PC-3 (cell line): Measurements from ENCODE around the gene SIK1. TPM values are rescaled to one million over a fixed set of nuclear protein-coding genes. Genes with fewer than 3 reads are reported as not detected.
"Not testable (repeated sequence)": the region's sequence is repeated elsewhere in the genome, so short reads cannot be mapped to it uniquely, and the experiment has no call there.

ENCODE experiments used
- ATAC-seq: fragments of 200-7000 bp; cut with Tn5 transposase; 2 replicates; pipeline ENCODE4 v1.9.1; 2020; ENCODE audit warnings: mild to moderate bottlenecking, moderate library complexity
- BruUV-seq: library from RNA; stranded (reverse); fragments of 400-500 nt; replicated peaks from 2 replicates; lab custom pipeline; 2021; lab: Mats Ljungman, UMichigan
- CTCF ChIA-PET: fragments of 300-600 bp; sonication (Branson Sonifier 250); formaldehyde crosslinking; loops from one replicate; lab custom pipeline; 2022; ENCODE audit warnings: antibody characterized with exemption; lab: Charles Lee
- POLR2A ChIA-PET: fragments of 300-600 bp; sonication (Branson Sonifier 250); formaldehyde crosslinking; loops from one replicate; lab custom pipeline; 2022; ENCODE audit warnings: antibody characterized with exemption; ENCODE audit not compliant: unreplicated experiment; lab: Charles Lee
- DNase-seq: peaks from one replicate; pipeline ENCODE4 v3.0.0-alpha.2; 2015
- H2AFZ ChIP-seq: fragments of 300-600 bp; sonication (generic); 2 replicates; pipeline ENCODE4 v1.6.0; 2016; ENCODE audit warnings: antibody characterized with exemption, low read length
- H3F3A ChIP-seq: fragments of 300-600 bp; sonication (generic); one replicate; pipeline ENCODE4 v1.6.0; 2017; ENCODE audit warnings: antibody characterized with exemption, low read length, control low read depth, mild to moderate bottlenecking; ENCODE audit not compliant: unreplicated experiment
- H3K27ac ChIP-seq: fragments of 300-600 bp; sonication (generic); 2 replicates; pipeline ENCODE4 v1.5.1; 2016; ENCODE audit warnings: mild to moderate bottlenecking, low read length
- H3K27me3 ChIP-seq: fragments of 300-600 bp; sonication (generic); 2 replicates; pipeline ENCODE4 v1.6.1; 2016; ENCODE audit warnings: low read length, mixed read lengths
- H3K36me3 ChIP-seq: fragments of 300-600 bp; sonication (generic); 2 replicates; pipeline ENCODE4 v1.6.1; 2016; ENCODE audit warnings: low read depth, mixed run types, low read length, mixed read lengths
- H3K4me1 ChIP-seq: fragments of 300-600 bp; sonication (generic); 2 replicates; pipeline ENCODE4 v1.5.1; 2016; ENCODE audit warnings: low read length; ENCODE audit not compliant: insufficient read depth
- H3K4me2 ChIP-seq: fragments of 300-600 bp; sonication (generic); 2 replicates; pipeline ENCODE4 v1.6.0; 2016; ENCODE audit warnings: low read length
- H3K4me3 ChIP-seq: fragments of 300-600 bp; sonication (generic); 2 replicates; pipeline ENCODE4 v1.5.1; 2016; ENCODE audit warnings: mild to moderate bottlenecking, low read length, mixed read lengths
- H3K79me2 ChIP-seq: fragments of 300-600 bp; sonication (generic); 2 replicates; pipeline ENCODE4 v1.6.1; 2017; ENCODE audit warnings: low read length, mixed read lengths
- H3K9ac ChIP-seq: fragments of 300-600 bp; sonication (generic); 2 replicates; pipeline ENCODE4 v1.6.0; 2016; ENCODE audit warnings: mild to moderate bottlenecking, low read length
- H3K9me2 ChIP-seq: fragments of 300-600 bp; sonication (generic); replicated peaks from 2 replicates; pipeline ENCODE4 v1.6.1; 2016; ENCODE audit warnings: mixed run types, low read length, mixed read lengths
- H3K9me3 ChIP-seq: fragments of 300-600 bp; sonication (generic); 2 replicates; pipeline ENCODE4 v1.6.1; 2016; ENCODE audit warnings: low read length, mixed read lengths
- H4K20me1 ChIP-seq: fragments of 300-600 bp; sonication (generic); 2 replicates; pipeline ENCODE4 v1.6.1; 2016; ENCODE audit warnings: low read length, mixed read lengths
- CTCF ChIP-seq: fragments of 300-600 bp; sonication (generic); conservative IDR thresholded peaks from 2 replicates; pipeline ENCODE4 v1.5.1; 2017; ENCODE audit warnings: antibody characterized with exemption, low read depth, mild to moderate bottlenecking, low read length
- EZH2 ChIP-seq: fragments of 300-600 bp; sonication (generic); IDR thresholded peaks from one replicate; pipeline ENCODE4 v1.6.1; 2017; ENCODE audit warnings: antibody characterized with exemption, mild to moderate bottlenecking, low read length; ENCODE audit not compliant: unreplicated experiment
- EZH2phosphoT487 ChIP-seq: fragments of 300-600 bp; sonication (generic); IDR thresholded peaks from 2 replicates; pipeline ENCODE4 v1.6.1; 2018; ENCODE audit warnings: mild to moderate bottlenecking, antibody characterized with exemption, low read length, borderline replicate concordance
- intact Hi-C: fragments of 100-400 bp; cut with micrococcal nuclease; formaldehyde crosslinking; loops from 2 replicates; pipeline ENCODE4 v1.9.0; 2023
- total RNA-seq: library from RNA; depleted of rRNA; stranded (reverse); fragments of >200 nt; gene quantifications from 2 replicates; pipeline ENCODE4 v1.2.3, GENCODE V29; 2014

SIK1 gene
- total RNA-seq, 1 experiment from 2014 or later: 107 TPM

DNA sequence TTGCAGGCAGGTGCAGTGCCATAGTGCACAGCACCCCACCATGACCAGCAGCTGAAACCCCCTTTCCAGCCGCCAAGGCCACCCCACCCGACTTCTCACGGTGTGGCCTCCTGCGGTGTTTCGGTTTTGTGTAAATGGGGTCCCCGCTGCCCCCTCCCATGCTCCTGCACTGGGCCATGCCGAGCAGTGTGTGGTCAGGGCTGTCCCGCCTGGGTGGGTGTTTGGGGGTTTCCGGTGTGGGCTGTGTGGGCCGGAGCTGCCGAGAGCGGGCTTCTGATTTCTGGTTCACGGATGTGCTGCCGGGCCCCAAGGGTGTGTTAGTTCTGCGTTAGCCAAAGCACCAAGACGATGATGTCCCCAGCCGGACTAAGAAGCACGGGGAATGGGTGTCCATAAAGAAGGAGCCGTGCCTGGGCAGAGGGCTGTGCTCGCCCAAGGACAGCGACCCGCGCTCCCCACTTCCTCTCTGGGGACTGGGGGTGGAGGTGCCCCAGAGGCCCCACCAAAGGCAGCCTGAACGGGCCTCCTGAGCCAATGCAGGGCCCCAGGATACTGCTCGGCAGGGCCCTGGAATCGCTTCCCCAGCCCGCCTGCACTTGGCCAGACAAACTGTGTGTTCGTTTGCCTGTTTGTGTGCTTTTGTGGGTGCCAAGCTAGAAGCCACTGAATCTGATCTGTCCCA, 45.9 kb downstream of the SIK1 start:
- H3K27ac ChIP-seq, H3F3A ChIP-seq, H3K4me1 ChIP-seq, H3K9me3 ChIP-seq, H3K36me3 ChIP-seq, H2AFZ ChIP-seq, BruUV-seq, DNase-seq, H3K9ac ChIP-seq, H3K27me3 ChIP-seq, H4K20me1 ChIP-seq, CTCF ChIA-PET, H3K4me2 ChIP-seq, H3K9me2 ChIP-seq, H3K79me2 ChIP-seq, H3K4me3 ChIP-seq, intact Hi-C loops, ATAC-seq, POLR2A ChIA-PET: not testable (repeated sequence)

- ATAC-seq, H3K9ac ChIP-seq, CTCF ChIA-PET, H3K4me3 ChIP-seq, H3K36me3 ChIP-seq, H3K4me2 ChIP-seq, DNase-seq, H3K79me2 ChIP-seq, POLR2A ChIA-PET, H4K20me1 ChIP-seq, H3K4me1 ChIP-seq, H3K9me2 ChIP-seq, H2AFZ ChIP-seq, H3F3A ChIP-seq, H3K27me3 ChIP-seq, BruUV-seq, intact Hi-C loops, H3K9me3 ChIP-seq, H3K27ac ChIP-seq: not testable (repeated sequence)
These were observed 46.6 kb downstream of the SIK1 start for GRCh38 chr21:43380337-43380736.

DNA sequence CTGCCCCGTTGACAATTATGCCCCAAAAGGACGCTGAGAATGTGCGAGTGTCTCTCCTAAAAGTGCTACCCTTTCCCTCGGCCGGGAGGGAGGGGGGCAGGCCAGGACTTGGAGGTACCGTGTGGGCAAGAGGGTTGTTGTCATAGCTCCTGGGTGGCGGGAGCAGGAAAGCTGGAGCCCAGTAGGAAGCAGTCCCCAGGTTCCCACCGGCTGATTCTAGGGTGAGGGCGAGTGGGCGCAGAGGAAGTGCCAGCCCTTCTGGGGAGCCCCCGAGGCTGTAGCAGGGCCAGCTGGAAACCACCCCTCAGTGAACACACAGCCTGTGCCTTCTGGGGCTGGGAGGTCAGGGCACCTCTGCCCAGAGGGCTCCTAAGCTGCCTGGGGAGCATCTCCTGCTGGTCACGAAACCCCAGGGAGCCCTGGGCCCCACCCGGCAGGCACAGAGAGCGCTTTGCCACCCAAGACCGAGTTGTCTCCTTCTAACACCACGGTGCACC, 47.3 kb downstream of the SIK1 start:
- H3F3A ChIP-seq, H3K4me1 ChIP-seq, H3K9me3 ChIP-seq, H3K79me2 ChIP-seq, H2AFZ ChIP-seq, DNase-seq, H3K36me3 ChIP-seq, POLR2A ChIA-PET, CTCF ChIA-PET, H3K4me3 ChIP-seq, BruUV-seq, H3K9ac ChIP-seq, intact Hi-C loops, H3K9me2 ChIP-seq, H4K20me1 ChIP-seq, ATAC-seq, H3K27ac ChIP-seq, H3K4me2 ChIP-seq, H3K27me3 ChIP-seq: not testable (repeated sequence)

DNA sequence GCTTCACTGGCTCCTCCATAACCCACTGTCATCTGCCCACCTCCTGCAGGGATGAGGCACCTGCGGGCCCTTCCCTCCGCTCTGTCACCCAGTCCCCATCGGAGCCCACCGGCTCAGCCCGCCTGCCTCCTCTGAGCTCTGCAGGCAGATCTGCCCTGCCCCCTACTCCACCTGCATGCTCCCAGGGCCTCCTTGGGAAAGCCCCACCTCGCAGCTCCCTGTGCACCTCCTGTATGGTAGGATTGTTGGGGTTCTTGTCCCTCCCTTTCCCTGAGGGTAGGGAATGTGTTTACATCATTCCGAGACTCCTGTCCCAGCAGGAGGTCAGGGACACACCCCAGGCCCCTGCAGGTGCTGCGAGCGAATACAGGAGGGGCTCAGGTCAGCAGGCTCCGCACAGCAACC, 50.5 kb downstream of the SIK1 start:
- H4K20me1 ChIP-seq: no peaks in the 10 kb centered on the region
- H3K27ac ChIP-seq: no peak overlapping the region
- ATAC-seq (no peak), DNase-seq (no peak)
- H3K79me2 ChIP-seq: no peaks in the 10 kb centered on the region
- H3F3A ChIP-seq: no peaks in the 10 kb centered on the region
- ChIA-PET POLR2A (no interaction called here), CTCF (no interaction called here)
- BruUV-seq: no TSS peak
- no peaks in the 10 kb centered on the region for H3K27me3 ChIP-seq
- H2AFZ ChIP-seq: no peak overlapping the region
- no peaks in the 10 kb centered on the region for H3K36me3 ChIP-seq
- H3K4me3 ChIP-seq: no peak overlapping the region
- H3K9ac ChIP-seq: no peak overlapping the region
- no peak overlapping the region for H3K4me2 ChIP-seq
- no peak for TF ChIP-seq EZH2phosphoT487
- no peak for TF ChIP-seq EZH2
- no peak for TF ChIP-seq CTCF
- H3K9me2 ChIP-seq: no peaks in the 10 kb centered on the region
- intact Hi-C loops: no loop called here
- peaks cover 12% of the 10 kb centered on the region for H3K4me1 ChIP-seq
- H3K9me3 ChIP-seq: no peaks in the 10 kb centered on the region
